ENCODE data around the gene GALE. TPM values are rescaled to one million over a fixed set of nuclear protein-coding genes. Genes with fewer than 3 reads are reported as not detected.
A peak's percentile ranks its signal among the peaks of the same experiment; 100 is the strongest.
"Not testable (repeated sequence)": the region's sequence is repeated elsewhere in the genome, so short reads cannot be mapped to it uniquely, and the experiment has no call there.

The GALE gene
- polyA plus RNA-seq, 2 of the 4 experiments (the other 2 are of a cell fraction): 38.9 to 46.9 TPM

DNA sequence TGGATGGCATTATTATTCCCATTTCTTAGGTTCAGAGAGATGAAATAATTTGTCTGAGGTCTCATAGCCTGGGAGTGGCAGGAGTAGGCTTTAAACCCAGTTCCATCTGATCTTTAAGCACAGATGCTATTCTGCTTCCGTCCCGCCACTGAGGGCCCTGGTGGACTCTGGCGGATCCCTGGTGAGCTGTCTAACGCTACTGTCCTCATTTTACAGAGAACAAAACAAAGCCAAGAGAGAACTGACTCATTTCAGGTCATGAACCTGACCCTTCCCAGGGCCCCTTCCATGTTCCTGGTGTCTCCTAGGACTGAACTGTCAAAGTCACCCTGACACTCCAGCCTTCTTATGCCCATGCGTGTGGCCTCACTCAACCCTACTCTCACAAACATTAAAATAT, 3.1 kb upstream of the GALE start (continued):
- TF ChIP-seq, protein P1, sequence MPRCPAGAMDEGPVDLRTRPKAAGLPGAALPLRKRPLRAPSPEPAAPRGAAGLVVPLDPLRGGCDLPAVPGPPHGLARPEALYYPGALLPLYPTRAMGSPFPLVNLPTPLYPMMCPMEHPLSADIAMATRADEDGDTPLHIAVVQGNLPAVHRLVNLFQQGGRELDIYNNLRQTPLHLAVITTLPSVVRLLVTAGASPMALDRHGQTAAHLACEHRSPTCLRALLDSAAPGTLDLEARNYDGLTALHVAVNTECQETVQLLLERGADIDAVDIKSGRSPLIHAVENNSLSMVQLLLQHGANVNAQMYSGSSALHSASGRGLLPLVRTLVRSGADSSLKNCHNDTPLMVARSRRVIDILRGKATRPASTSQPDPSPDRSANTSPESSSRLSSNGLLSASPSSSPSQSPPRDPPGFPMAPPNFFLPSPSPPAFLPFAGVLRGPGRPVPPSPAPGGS (IDR thresholded peaks at IDR 0.05): no peak
- TF ChIP-seq, protein P2, sequence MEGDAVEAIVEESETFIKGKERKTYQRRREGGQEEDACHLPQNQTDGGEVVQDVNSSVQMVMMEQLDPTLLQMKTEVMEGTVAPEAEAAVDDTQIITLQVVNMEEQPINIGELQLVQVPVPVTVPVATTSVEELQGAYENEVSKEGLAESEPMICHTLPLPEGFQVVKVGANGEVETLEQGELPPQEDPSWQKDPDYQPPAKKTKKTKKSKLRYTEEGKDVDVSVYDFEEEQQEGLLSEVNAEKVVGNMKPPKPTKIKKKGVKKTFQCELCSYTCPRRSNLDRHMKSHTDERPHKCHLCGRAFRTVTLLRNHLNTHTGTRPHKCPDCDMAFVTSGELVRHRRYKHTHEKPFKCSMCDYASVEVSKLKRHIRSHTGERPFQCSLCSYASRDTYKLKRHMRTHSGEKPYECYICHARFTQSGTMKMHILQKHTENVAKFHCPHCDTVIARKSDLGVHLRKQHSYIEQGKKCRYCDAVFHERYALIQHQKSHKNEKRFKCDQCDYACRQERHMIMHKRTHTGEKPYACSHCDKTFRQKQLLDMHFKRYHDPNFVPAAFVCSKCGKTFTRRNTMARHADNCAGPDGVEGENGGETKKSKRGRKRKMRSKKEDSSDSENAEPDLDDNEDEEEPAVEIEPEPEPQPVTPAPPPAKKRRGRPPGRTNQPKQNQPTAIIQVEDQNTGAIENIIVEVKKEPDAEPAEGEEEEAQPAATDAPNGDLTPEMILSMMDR (IDR thresholded peaks at IDR 0.05): no peak
- TF ChIP-seq ZNF302 (CRISPR knock-in tag; IDR thresholded peaks at IDR 0.05): no peak
- no peak for TF ChIP-seq RFX5 (IDR thresholded peaks at IDR 0.05)

DNA sequence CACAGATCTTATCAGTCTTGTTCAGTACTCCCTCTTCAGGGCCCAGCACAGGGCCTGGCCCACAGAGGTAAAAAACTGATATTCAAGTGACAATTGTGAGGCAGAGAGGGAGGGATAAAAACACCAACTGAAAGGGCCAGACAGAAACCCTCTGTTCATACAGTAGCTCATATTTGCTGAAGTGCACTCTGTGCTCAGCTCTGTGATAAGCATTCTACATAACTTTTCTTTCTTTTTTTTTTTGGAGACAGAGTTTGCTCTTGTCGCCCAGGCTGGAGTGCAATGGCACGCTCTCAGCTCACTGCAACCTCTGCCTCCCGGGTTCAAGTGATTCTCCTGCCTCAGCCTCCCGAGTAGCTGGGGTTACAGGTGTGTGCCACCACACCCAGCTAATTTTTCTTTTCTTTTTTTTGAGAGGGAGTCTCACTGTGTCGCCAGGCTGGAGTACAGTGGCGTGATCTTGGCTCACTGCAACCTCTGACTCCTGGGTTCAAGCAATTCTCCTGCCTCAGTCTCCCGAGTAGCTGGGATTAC, 2.3 kb upstream of the GALE start:
- 87% methylated on average over 7 of the region's 7 CpGs for WGBS (ENCODE audit: missing lambda C conversion rate)
- peaks cover 12% of the 10 kb centered on the region for H3K4me1 ChIP-seq
- ChIA-PET POLR2A (interaction anchor here (0.8 to 4.2 kb wide), 3 partner anchors 12 to 25 kb away, joined by 4 to 19 read pairs (median 4); partner anchors contain the start of genes LYPLA2 and PITHD1), CTCF (interaction anchor here (0.6 to 3.4 kb wide), 4 partner anchors 8 to 114 kb away, joined by 3 to 23 read pairs (median 3); no protein-coding TSS in a partner anchor)
- FAIRE-seq; H3K27ac ChIP-seq; H3K4me2 ChIP-seq; H3K4me3 ChIP-seq; ATAC-seq; DNase-seq (ENCODE audit: low read depth in 1 of 2, low spot score in 1 of 2); H3K9me3 ChIP-seq: not testable (repeated sequence)

DNA sequence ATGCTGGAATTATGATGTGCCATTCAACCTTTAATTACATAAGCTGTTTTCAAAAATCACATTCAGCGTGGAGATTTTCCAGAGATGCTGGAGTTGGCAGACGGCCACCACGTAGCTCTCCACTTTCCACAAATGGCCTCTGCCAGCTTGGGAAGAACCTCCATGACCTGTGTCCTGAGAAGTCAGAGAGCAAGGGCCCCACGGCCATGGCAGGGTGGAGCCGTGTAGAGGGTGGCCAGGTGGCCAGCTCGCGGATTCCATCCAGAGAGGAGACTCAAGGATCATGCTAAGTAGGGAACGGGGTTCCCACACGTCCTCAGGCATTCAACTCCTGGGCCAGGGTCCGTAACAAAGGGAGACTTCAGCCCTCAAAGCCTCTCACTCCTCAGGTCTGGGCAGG, 1.3 kb upstream of the GALE start:
- WGBS (ENCODE audit: missing lambda C conversion rate): 77% methylated on average over 7 of the region's 10 CpGs
- FAIRE-seq (no peak), DNase-seq (ENCODE audit: low read depth in 1 of 2, low spot score in 1 of 2) (no peak), ATAC-seq (no peak)
- POLR2A ChIA-PET: interaction anchor here (0.6 to 4.2 kb wide), 4 partner anchors 8 to 72 kb away, joined by 3 to 19 read pairs (median 4); partner anchors contain the start of gene LYPLA2
- Histone ChIP-seq H3K4me3 (no peak overlapping the region), H3K27ac (no peak overlapping the region; a peak in 1 of 6 replicates), H3K9me3 (no peaks in the 10 kb centered on the region), H3K4me2 (peak overlapping the region; percentile 81; the same call in 2 of the 3 replicates), H3K4me1 (peaks cover 12% of the 10 kb centered on the region)
- TF ChIP-seq RAD21 (conservative IDR thresholded peaks at IDR 0.05 in 1 of 2, IDR thresholded peaks at IDR 0.05 in 1 of 2): no peak
- no peak for TF ChIP-seq TFCP2L1 (CRISPR knock-in tag; IDR thresholded peaks at IDR 0.05)
- no peak for TF ChIP-seq EHF (CRISPR knock-in tag; IDR thresholded peaks at IDR 0.05)
- TF ChIP-seq, protein P3, sequence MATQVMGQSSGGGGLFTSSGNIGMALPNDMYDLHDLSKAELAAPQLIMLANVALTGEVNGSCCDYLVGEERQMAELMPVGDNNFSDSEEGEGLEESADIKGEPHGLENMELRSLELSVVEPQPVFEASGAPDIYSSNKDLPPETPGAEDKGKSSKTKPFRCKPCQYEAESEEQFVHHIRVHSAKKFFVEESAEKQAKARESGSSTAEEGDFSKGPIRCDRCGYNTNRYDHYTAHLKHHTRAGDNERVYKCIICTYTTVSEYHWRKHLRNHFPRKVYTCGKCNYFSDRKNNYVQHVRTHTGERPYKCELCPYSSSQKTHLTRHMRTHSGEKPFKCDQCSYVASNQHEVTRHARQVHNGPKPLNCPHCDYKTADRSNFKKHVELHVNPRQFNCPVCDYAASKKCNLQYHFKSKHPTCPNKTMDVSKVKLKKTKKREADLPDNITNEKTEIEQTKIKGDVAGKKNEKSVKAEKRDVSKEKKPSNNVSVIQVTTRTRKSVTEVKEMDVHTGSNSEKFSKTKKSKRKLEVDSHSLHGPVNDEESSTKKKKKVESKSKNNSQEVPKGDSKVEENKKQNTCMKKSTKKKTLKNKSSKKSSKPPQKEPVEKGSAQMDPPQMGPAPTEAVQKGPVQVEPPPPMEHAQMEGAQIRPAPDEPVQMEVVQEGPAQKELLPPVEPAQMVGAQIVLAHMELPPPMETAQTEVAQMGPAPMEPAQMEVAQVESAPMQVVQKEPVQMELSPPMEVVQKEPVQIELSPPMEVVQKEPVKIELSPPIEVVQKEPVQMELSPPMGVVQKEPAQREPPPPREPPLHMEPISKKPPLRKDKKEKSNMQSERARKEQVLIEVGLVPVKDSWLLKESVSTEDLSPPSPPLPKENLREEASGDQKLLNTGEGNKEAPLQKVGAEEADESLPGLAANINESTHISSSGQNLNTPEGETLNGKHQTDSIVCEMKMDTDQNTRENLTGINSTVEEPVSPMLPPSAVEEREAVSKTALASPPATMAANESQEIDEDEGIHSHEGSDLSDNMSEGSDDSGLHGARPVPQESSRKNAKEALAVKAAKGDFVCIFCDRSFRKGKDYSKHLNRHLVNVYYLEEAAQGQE (IDR thresholded peaks at IDR 0.05): no peak
- TF ChIP-seq KDM1A (IDR thresholded peaks at IDR 0.05; ENCODE audit: low read depth): no peak
- TF ChIP-seq ZC3H11A (IDR thresholded peaks at IDR 0.05): no peak
- CTCF ChIA-PET: interaction anchor here (0.7 to 3.4 kb wide), 6 partner anchors 9 to 68 kb away, joined by 3 to 23 read pairs (median 4); partner anchors contain the start of gene PITHD1

DNA sequence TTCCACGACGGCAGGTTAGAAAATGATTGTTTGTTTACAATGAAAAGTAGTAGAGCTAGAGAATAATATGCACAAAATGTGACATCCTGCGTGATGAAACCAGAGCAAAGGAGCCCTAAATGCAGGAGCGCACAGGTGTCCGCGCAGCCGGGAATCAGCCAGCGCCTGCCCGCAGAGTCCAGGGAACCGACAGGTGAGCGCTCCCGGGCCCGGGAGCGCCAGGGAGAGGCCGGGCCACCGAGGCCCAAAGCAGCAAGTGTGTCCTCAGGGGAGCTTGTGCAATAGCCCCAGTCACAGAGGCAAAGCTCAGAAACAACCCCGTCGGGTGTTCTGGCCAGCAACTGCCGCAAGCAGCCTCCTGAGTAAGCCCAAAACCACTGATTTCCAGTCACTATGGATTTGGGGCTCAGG, 789 bp upstream of the GALE start:
- POLR2A ChIA-PET: interaction anchor here (0.6 to 4.2 kb wide), 3 partner anchors 9 to 71 kb away, joined by 3 to 19 read pairs (median 3); partner anchors contain the start of gene LYPLA2
- CTCF ChIA-PET: interaction anchor here (1.0 to 3.4 kb wide), 4 partner anchors 10 to 68 kb away, joined by 3 to 23 read pairs (median 4); partner anchors contain the start of gene PITHD1
- DNase-seq (ENCODE audit: low read depth in 1 of 2, low spot score in 1 of 2): no peak
- no peaks in the 10 kb centered on the region for H3K9me3 ChIP-seq
- peaks cover 12% of the 10 kb centered on the region for H3K4me1 ChIP-seq
- H3K4me2 ChIP-seq: peak overlapping the region; percentile 81
- WGBS (ENCODE audit: missing lambda C conversion rate): 57% methylated on average over 16 of the region's 19 CpGs
- H3K4me3 ChIP-seq: peak overlapping the region; percentile 72
- no peak for FAIRE-seq
- TF ChIP-seq TFCP2L1 (CRISPR knock-in tag; IDR thresholded peaks at IDR 0.05): no peak
- TF ChIP-seq FOSB (CRISPR knock-in tag; IDR thresholded peaks at IDR 0.05): no peak
- no peak for TF ChIP-seq CHD4 (IDR thresholded peaks at IDR 0.05; ENCODE audit: borderline replicate concordance)
- H3K27ac ChIP-seq: peak overlapping the region; percentile 89 to 99
- no peak for ATAC-seq
